Measurements from ENCODE around the gene AGA. TPM values are rescaled to one million over a fixed set of nuclear protein-coding genes. Genes with fewer than 3 reads are reported as not detected.

AGA gene
- total RNA-seq, 1 donor from 2014 or later = 27.7 TPM

DNA sequence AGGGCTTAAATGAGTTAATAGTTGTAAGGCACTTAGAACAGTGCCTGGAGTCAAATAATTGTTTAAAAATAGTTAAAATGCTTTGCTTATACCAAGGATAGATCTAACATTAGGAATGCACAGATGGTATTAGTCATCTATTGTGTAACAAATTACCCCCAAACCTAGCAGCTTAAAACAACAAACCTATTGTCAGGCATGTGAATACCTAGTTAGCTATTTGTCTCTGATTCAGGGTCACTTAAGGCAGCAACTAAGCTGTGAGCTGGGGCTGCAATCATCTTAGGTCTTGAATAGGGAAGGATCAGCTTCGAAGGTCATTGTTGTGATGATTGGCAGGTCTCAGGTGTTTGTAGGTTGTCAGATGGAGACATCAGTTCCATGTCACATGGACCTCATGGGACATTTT lies 42.4 kb upstream of the AGA start:
- TF ChIP-seq, protein P1, sequence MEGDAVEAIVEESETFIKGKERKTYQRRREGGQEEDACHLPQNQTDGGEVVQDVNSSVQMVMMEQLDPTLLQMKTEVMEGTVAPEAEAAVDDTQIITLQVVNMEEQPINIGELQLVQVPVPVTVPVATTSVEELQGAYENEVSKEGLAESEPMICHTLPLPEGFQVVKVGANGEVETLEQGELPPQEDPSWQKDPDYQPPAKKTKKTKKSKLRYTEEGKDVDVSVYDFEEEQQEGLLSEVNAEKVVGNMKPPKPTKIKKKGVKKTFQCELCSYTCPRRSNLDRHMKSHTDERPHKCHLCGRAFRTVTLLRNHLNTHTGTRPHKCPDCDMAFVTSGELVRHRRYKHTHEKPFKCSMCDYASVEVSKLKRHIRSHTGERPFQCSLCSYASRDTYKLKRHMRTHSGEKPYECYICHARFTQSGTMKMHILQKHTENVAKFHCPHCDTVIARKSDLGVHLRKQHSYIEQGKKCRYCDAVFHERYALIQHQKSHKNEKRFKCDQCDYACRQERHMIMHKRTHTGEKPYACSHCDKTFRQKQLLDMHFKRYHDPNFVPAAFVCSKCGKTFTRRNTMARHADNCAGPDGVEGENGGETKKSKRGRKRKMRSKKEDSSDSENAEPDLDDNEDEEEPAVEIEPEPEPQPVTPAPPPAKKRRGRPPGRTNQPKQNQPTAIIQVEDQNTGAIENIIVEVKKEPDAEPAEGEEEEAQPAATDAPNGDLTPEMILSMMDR (conservative IDR thresholded peaks at IDR 0.05; ENCODE audit: low read depth, low read length) = no peak
- peak; percentile 99 for DNase-seq (ENCODE audit: low read depth)
- no peak overlapping the region for H3K4me3 ChIP-seq (ENCODE audit: low read depth, low read length)

DNA sequence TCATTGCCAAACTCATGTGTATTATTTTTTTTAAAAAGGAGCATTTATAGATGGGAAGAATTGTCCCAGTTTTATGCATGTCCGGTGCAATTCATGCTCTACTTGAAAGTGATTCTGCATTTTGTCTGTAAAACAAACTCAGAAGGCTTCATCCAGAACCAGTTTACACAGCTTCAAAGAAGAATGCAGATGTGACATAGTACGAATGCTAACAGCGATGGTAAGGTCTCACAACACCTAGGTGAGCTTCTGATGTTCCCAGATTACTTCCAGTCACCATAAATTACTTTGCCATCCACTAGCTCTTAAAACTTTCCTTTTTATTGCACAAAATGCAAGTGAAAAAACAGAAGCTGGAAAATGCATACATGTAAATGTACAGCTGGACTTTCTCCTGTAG lies 41.5 kb upstream of the AGA start:
- no peak overlapping the region for H3K4me3 ChIP-seq (ENCODE audit: low read depth, low read length)
- TF ChIP-seq, protein P1 (conservative IDR thresholded peaks at IDR 0.05; ENCODE audit: low read depth, low read length) = no peak
- no peak for DNase-seq (ENCODE audit: low read depth)

DNA sequence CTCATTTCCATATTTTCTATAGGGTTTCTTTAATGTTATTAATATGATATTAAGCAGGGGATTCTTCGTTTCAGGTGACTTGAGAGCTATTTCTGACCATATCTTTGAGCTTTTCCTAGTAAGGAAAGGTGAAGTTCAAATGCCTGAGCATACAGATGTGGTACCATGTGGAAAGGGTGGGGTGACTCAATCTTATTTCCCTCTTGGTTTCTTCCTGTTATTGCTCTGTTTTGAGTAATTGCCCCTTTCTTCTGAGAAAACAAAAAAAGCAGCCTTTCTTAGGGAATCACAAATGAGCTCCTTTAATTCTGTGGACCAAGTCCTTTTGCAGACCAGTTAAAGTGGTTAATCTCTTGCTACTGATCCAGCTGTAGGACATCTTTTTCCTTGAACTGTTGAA lies 41.0 kb upstream of the AGA start:
- no peak for DNase-seq (ENCODE audit: low read depth)
- TF ChIP-seq, protein P1 (conservative IDR thresholded peaks at IDR 0.05; ENCODE audit: low read depth, low read length) = no peak
- H3K4me3 ChIP-seq (ENCODE audit: low read depth, low read length) = no peak overlapping the region

DNA sequence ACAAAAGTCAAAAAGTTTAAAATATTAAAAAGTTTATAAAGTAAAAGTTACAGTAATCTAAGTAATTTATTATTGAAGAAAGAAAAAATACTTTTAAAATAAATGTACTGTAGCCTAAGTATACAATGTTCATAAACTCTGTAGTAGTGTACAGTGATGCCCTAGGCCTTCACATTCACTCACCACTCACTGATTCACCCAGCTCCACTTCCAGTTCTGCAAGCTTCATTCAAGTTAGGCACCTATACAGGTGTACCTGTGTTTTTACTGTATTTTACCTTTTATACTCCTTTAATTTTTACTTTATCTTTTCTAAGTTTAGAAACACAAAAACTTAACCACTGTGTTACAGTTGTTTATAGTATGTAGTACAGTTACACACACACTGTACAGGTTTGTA lies 40.1 kb upstream of the AGA start:
- DNase-seq (ENCODE audit: low read depth) = no peak
- H3K4me3 ChIP-seq (ENCODE audit: low read depth, low read length) = no peak overlapping the region
- TF ChIP-seq, protein P1 (conservative IDR thresholded peaks at IDR 0.05; ENCODE audit: low read depth, low read length) = no peak

DNA sequence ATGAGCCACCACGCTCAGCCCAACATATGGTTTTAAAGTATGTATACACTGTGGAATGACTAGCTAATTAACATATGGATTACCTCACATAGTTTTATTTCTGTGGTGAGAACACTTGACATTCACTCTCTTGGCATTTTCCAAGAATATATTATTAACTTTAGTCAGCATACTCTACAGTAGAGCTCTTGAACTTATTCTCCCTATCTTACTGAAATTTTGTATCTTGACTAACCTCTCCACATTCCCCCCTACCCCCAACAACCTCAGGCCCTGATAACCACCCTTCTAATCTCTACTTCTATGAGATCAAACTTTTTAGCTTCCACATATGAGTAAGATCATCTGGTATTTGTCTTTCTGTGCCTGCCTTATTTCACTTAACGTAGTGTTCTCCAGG lies 38.6 kb upstream of the AGA start:
- TF ChIP-seq, protein P1 (conservative IDR thresholded peaks at IDR 0.05; ENCODE audit: low read depth, low read length) = no peak
- DNase-seq (ENCODE audit: low read depth) = no peak
- no peak overlapping the region for H3K4me3 ChIP-seq (ENCODE audit: low read depth, low read length)

DNA sequence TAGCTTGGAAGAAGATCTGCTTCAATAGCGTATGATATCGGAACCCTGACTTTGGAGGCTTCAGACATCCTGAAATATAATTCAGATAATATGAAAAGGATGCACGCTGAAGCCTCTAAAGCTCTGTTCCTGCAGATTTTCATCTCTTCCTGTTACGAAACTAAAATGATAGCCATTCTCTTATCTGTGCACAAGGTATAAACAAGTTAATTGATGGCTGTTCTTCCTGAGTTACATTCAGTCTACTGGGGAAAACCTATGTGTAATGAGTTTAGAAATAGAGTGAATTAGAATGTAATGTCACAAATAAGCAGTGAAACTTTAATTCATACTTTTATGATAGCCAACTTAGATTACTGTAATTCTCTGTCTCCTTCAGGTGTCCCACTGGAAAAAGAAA lies 36.8 kb upstream of the AGA start:
- no peak for DNase-seq (ENCODE audit: low read depth)
- H3K4me3 ChIP-seq (ENCODE audit: low read depth, low read length) = no peak overlapping the region
- TF ChIP-seq, protein P1 (conservative IDR thresholded peaks at IDR 0.05; ENCODE audit: low read depth, low read length) = no peak

DNA sequence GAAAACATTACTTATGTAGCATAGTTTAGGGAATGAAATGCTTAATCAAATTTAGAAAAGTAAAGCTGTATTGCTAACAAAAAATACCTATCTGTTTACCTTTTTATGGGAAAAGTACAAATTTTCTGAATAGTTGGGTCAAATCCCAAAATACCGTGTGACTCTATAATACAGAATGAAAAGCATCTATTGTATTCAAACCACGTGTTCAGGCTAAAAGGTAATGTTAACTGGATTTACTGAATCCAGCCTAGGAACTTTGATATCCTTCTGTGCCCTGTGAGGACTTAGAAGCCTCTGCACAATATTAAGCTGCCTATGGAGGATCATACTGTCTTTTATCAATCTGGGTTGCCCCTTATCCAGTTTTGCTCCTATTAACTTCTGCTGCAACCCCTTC lies 36.3 kb upstream of the AGA start:
- DNase-seq (ENCODE audit: low read depth) = no peak
- TF ChIP-seq, protein P1 (conservative IDR thresholded peaks at IDR 0.05; ENCODE audit: low read depth, low read length) = no peak
- H3K4me3 ChIP-seq (ENCODE audit: low read depth, low read length) = no peak overlapping the region

Data from epithelial cell of proximal tubule (primary cell).